RCC 7860 (cell line): ENCODE measurements around the gene NPIPB2.
A peak's percentile ranks its signal among the peaks of the same experiment; 100 is the strongest.
"Not testable (repeated sequence)": the region's sequence is repeated elsewhere in the genome, so short reads cannot be mapped to it uniquely, and the experiment has no call there.

Source experiments
- DNase-seq: peaks from one replicate; pipeline ENCODE4 v3.0.0-alpha.2; 2015; ENCODE audit warnings: low spot score
- FAIRE-seq: peaks from 2 replicates; lab custom pipeline; 2012; peaks lifted over from hg19 to GRCh38; lab: Jason Lieb, UNC

The NPIPB2 gene

DNA sequence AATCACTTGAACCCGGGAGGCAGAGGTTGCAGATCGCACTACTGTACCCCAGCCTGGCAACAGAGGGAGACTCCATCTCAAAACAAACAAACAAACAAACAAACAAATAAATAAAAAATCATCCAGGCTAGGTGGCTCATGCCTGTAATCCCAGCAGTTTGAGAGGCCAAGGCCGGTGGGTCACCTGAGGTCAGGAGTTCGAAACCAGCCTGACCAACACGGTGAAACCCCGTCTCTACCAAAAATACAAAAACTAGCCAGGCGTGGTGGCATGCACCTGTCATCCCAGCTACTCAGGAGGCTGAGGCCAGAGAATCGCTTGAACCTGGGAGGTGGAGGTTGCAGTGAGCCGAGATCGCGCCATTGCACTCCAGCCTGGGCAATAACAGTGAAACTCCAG, 21.1 kb upstream of the NPIPB2 start:
- FAIRE-seq, DNase-seq: not testable (repeated sequence)

DNA sequence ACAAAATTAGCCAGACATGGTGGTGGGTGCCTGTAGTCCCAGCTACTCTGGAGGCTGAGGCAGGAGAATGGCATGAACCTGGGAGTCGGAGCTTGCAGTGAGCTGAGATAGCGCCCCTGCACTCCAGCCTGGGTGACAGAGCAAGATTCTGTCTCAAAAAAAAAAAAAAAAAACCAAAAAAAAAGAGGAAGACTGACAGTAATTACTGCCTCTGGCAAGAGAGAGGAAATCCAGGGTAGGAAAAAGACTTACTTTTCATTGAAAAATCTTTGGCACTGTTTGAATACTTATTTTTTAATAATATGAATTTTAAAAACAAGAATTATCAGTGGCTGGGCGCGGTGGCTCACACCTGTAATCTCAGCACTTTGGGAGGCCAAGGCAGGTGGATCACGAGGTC, 20.6 kb upstream of the NPIPB2 start:
- DNase-seq, FAIRE-seq: not testable (repeated sequence)

- no peak for FAIRE-seq
- no peak for DNase-seq
These were observed 15.9 kb upstream of the NPIPB2 start for GRCh38 chr16:11957591-11958395.

- FAIRE-seq (no peak), DNase-seq (no peak)
These were observed 14.7 kb upstream of the NPIPB2 start for GRCh38 chr16:11956558-11956957.

GRCh38 chr16:11955713-11956123, 13.9 kb upstream of the NPIPB2 start:
- peak; percentile 50 for FAIRE-seq
- peak; percentile 74 for DNase-seq

- FAIRE-seq, DNase-seq: not testable (repeated sequence)
These were observed 11.7 kb upstream of the NPIPB2 start for GRCh38 chr16:11953576-11953975.

GRCh38 chr16:11950388-11950787, 8.5 kb upstream of the NPIPB2 start:
- no peak for DNase-seq
- no peak for FAIRE-seq

DNA sequence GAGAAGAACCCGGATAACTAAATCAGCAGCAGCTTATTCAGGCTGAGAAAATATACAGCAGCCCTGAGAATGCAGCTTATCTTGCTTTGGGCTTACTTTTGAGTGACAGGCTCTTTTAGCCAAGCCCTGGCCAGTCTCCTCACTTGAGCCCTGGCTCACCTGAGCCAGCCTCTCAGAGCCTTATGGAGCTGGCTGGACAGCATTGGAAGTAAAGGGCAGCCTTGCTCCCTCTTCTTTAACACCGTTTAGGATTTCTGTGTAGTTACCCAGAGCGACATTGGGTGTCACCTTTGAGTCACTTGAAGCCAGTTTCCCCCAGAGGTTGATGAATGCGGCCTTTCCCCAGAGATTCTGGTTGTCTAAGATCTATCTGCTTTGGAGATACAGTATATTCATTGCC, 7.7 kb upstream of the NPIPB2 start:
- no peak for FAIRE-seq
- DNase-seq: peak; percentile 56

DNA sequence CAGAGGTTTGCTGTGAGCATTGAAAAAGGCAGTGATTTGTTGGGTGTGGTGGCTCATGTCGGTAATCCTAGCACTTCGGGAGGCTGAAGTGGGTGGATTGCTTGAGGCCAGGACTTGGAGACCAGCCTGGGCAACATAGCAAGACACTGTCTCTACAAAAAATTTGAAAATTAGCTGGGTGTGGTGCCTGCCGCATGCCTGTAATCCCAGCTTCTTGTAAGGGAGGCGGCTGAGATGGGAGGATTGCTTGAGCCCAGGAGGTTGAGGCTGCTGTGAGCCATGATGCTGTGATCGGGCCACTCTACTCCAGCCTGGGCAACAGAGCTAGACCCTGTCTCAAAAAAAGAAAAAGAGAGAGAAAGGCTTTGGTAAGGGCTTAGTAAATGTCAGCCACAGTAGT, 7.0 kb upstream of the NPIPB2 start:
- FAIRE-seq (no peak), DNase-seq (no peak)

GRCh38 chr16:11946433-11946832, 4.6 kb upstream of the NPIPB2 start:
- no peak for FAIRE-seq
- peak; percentile 22 for DNase-seq

DNA sequence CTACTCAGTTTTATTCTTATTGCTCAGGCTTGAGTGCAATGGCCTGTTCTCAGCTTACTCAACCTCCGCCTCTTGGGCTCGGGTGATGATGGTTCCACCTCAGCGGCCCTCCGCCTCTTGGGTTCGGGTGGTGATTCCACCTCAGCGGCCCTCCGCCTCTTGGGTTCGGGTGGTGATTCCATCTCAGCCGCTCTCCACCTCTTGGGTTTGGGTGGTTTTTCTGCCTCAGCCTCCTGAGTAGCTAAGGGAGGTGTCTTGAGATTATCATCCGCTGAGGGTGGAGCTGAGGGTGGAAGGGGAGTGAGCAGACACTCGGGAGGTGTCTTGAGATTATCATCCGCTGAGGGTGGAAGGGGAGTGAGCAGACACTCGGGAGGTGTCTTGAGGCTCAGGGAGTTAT, 14.5 kb downstream of the NPIPB2 start:
- not testable (repeated sequence) for DNase-seq, FAIRE-seq

- DNase-seq, FAIRE-seq: not testable (repeated sequence)
These were observed 17.8 kb downstream of the NPIPB2 start for GRCh38 chr16:11924046-11924445.

- DNase-seq (peak; percentile 46), FAIRE-seq (peak; percentile 57)
These were observed 25.1 kb downstream of the NPIPB2 start for GRCh38 chr16:11916524-11917285.

DNA sequence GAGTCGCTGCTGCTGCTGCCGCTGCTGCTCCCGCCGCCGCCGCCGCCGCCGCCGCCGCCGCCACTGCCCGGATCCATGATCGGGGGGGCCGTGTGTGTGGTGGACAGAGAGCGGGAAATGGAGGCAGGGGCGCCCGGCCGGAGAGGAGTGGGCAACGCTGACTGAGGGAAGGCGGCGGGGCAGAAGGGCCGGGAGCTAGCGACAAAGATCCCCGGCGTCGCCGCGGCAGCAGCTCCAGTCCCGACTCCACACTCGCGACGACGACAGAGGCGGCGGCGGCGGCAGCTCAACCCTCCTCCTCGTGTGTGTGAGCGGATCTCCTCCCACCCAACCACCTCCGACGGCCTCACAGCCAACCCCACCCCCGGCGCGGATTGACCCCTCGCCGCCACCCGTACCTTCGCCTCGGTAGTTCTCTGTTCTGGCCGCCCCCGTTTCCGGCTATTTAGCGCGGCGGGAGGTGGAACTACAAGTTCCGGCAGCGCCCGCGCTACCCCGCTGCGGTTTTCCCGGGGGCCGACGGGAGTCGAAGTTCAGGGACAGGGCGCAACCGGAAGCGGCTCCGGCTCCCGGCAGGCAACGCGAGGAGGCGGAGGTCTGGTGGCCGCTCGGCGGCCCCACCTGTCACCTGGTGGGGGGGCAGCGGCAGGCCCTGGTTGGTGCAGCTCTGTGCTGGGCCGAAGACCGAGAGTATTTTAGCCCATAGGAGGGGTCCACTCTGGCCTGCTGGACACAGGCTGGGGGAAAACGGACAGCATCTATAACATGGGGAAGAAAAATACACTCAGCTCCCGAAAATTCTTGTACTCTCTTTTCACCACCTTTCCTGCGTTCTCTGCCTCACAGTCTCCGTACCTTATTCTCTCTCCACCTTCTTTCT, 26.0 kb downstream of the NPIPB2 start, which contains the start of gene GSPT1:
Gene GSPT1 (minus strand): TSS at position 313 of the 880 bp plus-strand sequence. CDS start 236 bp downstream, at position 77.
- DNase-seq (peak; percentile 89), FAIRE-seq (peak; percentile 63)

GRCh38 chr16:11915114-11915643, 26.7 kb downstream of the NPIPB2 start:
- DNase-seq (no peak), FAIRE-seq (no peak)

- DNase-seq (no peak), FAIRE-seq (no peak)
These were observed 27.4 kb downstream of the NPIPB2 start for GRCh38 chr16:11914210-11915113.

GRCh38 chr16:11913425-11914079, 28.3 kb downstream of the NPIPB2 start:
- FAIRE-seq (peak; percentile 10), DNase-seq (peak; percentile 45)

- DNase-seq: no peak
- FAIRE-seq: no peak
These were observed 31.9 kb downstream of the NPIPB2 start for GRCh38 chr16:11909653-11910545.
